OCI-LY1 (cell line): ENCODE measurements around the gene YWHAQ.

Experiments used
- EZH2 ChIP-seq: fragments of 200-600 bp; sonication (generic), shearing (Covaris generic); IDR thresholded peaks from 2 replicates; pipeline ENCODE4 v1.8.0; 2017; ENCODE audit warnings: borderline replicate concordance, mixed run types, mild to moderate bottlenecking, antibody characterized with exemption, low read length, moderate library complexity, mixed read lengths
- TF ChIP-seq, protein P1 (sequence below): fragments of 200-600 bp; sonication (generic), shearing (Covaris generic); IDR thresholded peaks from 2 replicates; pipeline ENCODE4 v1.5.1; 2017; ENCODE audit warnings: mild to moderate bottlenecking, antibody characterized with exemption, low read length, moderate library complexity, mixed read lengths

- TF ChIP-seq, protein P1, sequence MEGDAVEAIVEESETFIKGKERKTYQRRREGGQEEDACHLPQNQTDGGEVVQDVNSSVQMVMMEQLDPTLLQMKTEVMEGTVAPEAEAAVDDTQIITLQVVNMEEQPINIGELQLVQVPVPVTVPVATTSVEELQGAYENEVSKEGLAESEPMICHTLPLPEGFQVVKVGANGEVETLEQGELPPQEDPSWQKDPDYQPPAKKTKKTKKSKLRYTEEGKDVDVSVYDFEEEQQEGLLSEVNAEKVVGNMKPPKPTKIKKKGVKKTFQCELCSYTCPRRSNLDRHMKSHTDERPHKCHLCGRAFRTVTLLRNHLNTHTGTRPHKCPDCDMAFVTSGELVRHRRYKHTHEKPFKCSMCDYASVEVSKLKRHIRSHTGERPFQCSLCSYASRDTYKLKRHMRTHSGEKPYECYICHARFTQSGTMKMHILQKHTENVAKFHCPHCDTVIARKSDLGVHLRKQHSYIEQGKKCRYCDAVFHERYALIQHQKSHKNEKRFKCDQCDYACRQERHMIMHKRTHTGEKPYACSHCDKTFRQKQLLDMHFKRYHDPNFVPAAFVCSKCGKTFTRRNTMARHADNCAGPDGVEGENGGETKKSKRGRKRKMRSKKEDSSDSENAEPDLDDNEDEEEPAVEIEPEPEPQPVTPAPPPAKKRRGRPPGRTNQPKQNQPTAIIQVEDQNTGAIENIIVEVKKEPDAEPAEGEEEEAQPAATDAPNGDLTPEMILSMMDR, result no peak
- TF ChIP-seq EZH2, result no peak
Measured at GRCh38 chr2:9652898-9653479, 22.2 kb upstream of the YWHAQ start.
